GM10266 (cell line): Measurements from ENCODE around the gene MCF2L2.
A peak's percentile ranks its signal among the peaks of the same experiment; 100 is the strongest.
"Not testable (repeated sequence)": the region's sequence is repeated elsewhere in the genome, so short reads cannot be mapped to it uniquely, and the experiment has no call there.

Experiments used
- DNase-seq: peaks from one replicate; pipeline ENCODE4 v3.0.0; 2012; ENCODE audit errors: extremely low spot score
- CTCF ChIP-seq: IDR thresholded peaks from 2 replicates; pipeline ENCODE4 v1.5.1; 2012; ENCODE audit warnings: mild to moderate bottlenecking, low read depth; ENCODE audit not compliant: control insufficient read depth, insufficient read depth; ENCODE audit errors: missing control alignments

Gene MCF2L2

GRCh38 chr3:183435661-183436060, 7.2 kb upstream of the MCF2L2 start:
- DNase-seq: peak; percentile 74
- TF ChIP-seq CTCF: peak; percentile 22

GRCh38 chr3:183434992-183435391, 6.6 kb upstream of the MCF2L2 start:
- DNase-seq: no peak
- no peak for TF ChIP-seq CTCF

GRCh38 chr3:183434503-183434902, 6.1 kb upstream of the MCF2L2 start:
- no peak for TF ChIP-seq CTCF
- DNase-seq: no peak

GRCh38 chr3:183430325-183430957, 2.0 kb upstream of the MCF2L2 start:
- TF ChIP-seq CTCF: no peak

GRCh38 chr3:183427876-183428446, 458 bp downstream of the MCF2L2 start:
- peak; percentile 74 for DNase-seq
- no peak for TF ChIP-seq CTCF

More at GRCh38 chr3:183430325-183430957, 2.0 kb upstream of the MCF2L2 start:
- peak; percentile 62 for DNase-seq

- no peak for DNase-seq
- TF ChIP-seq CTCF: no peak
Measured at GRCh38 chr3:183427196-183427875, 1.1 kb downstream of the MCF2L2 start.

- DNase-seq: not testable (repeated sequence)
Measured at GRCh38 chr3:183418807-183419206, 9.6 kb downstream of the MCF2L2 start.
